Endothelial cell of umbilical vein (primary cell): Measurements from ENCODE around the gene SLIT1. TPM values are rescaled to one million over a fixed set of nuclear protein-coding genes. Genes with fewer than 3 reads are reported as not detected.

Experiments
- BruUV-seq: library from RNA; stranded (reverse); fragments of 400-500 nt; replicated peaks from 2 replicates; lab custom pipeline; 2021; lab: Mats Ljungman, UMichigan
- CTCF ChIA-PET: fragments of 300-600, 350-600 bp; sonication (Branson Sonifier 250); formaldehyde crosslinking; loops from one replicate; lab custom pipeline; 2021; ENCODE audit warnings: antibody characterized with exemption, inconsistent platforms; lab: Charles Lee
- POLR2A ChIA-PET: fragments of 300-600, 350-600 bp; sonication (Branson Sonifier 250); formaldehyde crosslinking; loops from one replicate; lab custom pipeline; 2021; ENCODE audit warnings: antibody characterized with exemption, inconsistent platforms; lab: Charles Lee
- DNase-seq: peaks from one replicate; pipeline ENCODE4 v3.0.0-alpha.2; 2011; ENCODE audit warnings: low read depth, low spot score
- FAIRE-seq: peaks from 2 replicates; lab custom pipeline; 2011; peaks lifted over from hg19 to GRCh38; lab: Jason Lieb, UNC
- H2AFZ ChIP-seq: 2 replicates; pipeline ENCODE4 v1.6.0; 2012; ENCODE audit warnings: low read depth, low read length, control low read depth, inconsistent platforms
- H3K27ac ChIP-seq: 2 replicates; pipeline ENCODE4 v1.5.1; 2011; ENCODE audit warnings: low read depth, mild to moderate bottlenecking, control low read depth, low read length, moderate library complexity; ENCODE audit not compliant: insufficient read depth
- H3K27me3 ChIP-seq, 2 experiments: 2 replicates each; pipeline versions ENCODE4 v1.6.0 to v1.6.1; 2011; ENCODE audit warnings: low read length in 2 of 2, mixed read lengths in 1 of 2; ENCODE audit not compliant: control insufficient read depth in 2 of 2, insufficient read depth in 2 of 2
- H3K36me3 ChIP-seq, 2 experiments: 2 replicates in 1 of 2; 3 replicates in 1 of 2; pipeline ENCODE4 v1.5.1; 2011; ENCODE audit warnings: low read length in 2 of 2, mild to moderate bottlenecking in 1 of 2, moderate library complexity in 1 of 2; ENCODE audit not compliant: control insufficient read depth in 2 of 2, insufficient read depth in 2 of 2; ENCODE audit errors: extremely low read depth in 1 of 2
- H3K4me1 ChIP-seq: 3 replicates; pipeline ENCODE4 v1.5.1; 2011; ENCODE audit warnings: mild to moderate bottlenecking, low read length; ENCODE audit not compliant: control insufficient read depth, insufficient read depth; ENCODE audit errors: extremely low read depth
- H3K4me2 ChIP-seq: 2 replicates; pipeline ENCODE4 v1.6.1; 2011; ENCODE audit warnings: low read length, control low read depth, mixed read lengths; ENCODE audit not compliant: insufficient read depth
- H3K4me3 ChIP-seq, 3 experiments: fragments of 200-600 bp in 1 of 3; sonication (generic), shearing (Covaris generic) in 1 of 3; replicated peaks in 1 of 3; 2 replicates each; pipeline ENCODE4 v1.5.1; 2011 to 2016; ENCODE audit warnings: control low read depth in 3 of 3, low read length in 3 of 3, mild to moderate bottlenecking in 2 of 3, inconsistent platforms in 1 of 3, low read depth in 1 of 3, moderate library complexity in 1 of 3; ENCODE audit not compliant: insufficient read depth in 1 of 3
- H3K79me2 ChIP-seq: 2 replicates; pipeline ENCODE4 v1.6.0; 2012; ENCODE audit warnings: low read length, inconsistent platforms; ENCODE audit not compliant: control insufficient read depth, insufficient read depth
- H3K9ac ChIP-seq: replicated peaks from 2 replicates; pipeline ENCODE3; 2011; ENCODE audit warnings: low read length, control low read depth; ENCODE audit not compliant: insufficient read depth; ENCODE audit errors: extremely low read depth
- H3K9me1 ChIP-seq: replicated peaks from 3 replicates; pipeline ENCODE4 v1.6.0; 2011; ENCODE audit warnings: mild to moderate bottlenecking, low read length; ENCODE audit not compliant: control insufficient read depth, insufficient read depth; ENCODE audit errors: extremely low read depth
- H3K9me3 ChIP-seq: replicated peaks from 2 replicates; pipeline ENCODE4 v1.5.1; 2012; ENCODE audit warnings: low read length, inconsistent platforms; ENCODE audit not compliant: control insufficient read depth, insufficient read depth
- H4K20me1 ChIP-seq: replicated peaks from 2 replicates; pipeline ENCODE3; 2011; ENCODE audit warnings: mild to moderate bottlenecking, low read length; ENCODE audit not compliant: control insufficient read depth, insufficient read depth; ENCODE audit errors: extremely low read depth
- EZH2 ChIP-seq: IDR thresholded peaks from 2 replicates; pipeline ENCODE4 v1.6.1; 2012; ENCODE audit warnings: borderline replicate concordance, low read depth, mild to moderate bottlenecking, moderate library complexity, low read length, inconsistent platforms; ENCODE audit not compliant: severe bottlenecking
- FOS ChIP-seq: IDR thresholded peaks from 2 replicates; pipeline ENCODE4 v1.6.1; 2011; ENCODE audit warnings: mild to moderate bottlenecking, low read length, moderate library complexity, borderline replicate concordance; ENCODE audit not compliant: insufficient read depth
- GATA2 ChIP-seq: IDR thresholded peaks from 2 replicates; pipeline ENCODE4 v1.7.0; 2011; ENCODE audit warnings: low read depth, mild to moderate bottlenecking, moderate library complexity, mixed read lengths, low read length; ENCODE audit not compliant: insufficient read length, insufficient read depth
- JUN ChIP-seq: IDR thresholded peaks from 2 replicates; pipeline ENCODE4 v1.6.1; 2011; ENCODE audit warnings: borderline replicate concordance, low read depth; ENCODE audit not compliant: insufficient read length, insufficient read depth
- MAX ChIP-seq: IDR thresholded peaks from 2 replicates; pipeline ENCODE4 v1.6.1; 2011; ENCODE audit not compliant: insufficient read depth, insufficient read length
- MYC ChIP-seq: IDR thresholded peaks from one replicate; pipeline ENCODE4 v1.6.1; 2011; ENCODE audit warnings: mild to moderate bottlenecking, low read depth, low read length
- POLR2A ChIP-seq: IDR thresholded peaks from 2 replicates; pipeline ENCODE4 v1.6.1; 2012; ENCODE audit warnings: low read depth, mild to moderate bottlenecking, control low read depth, low read length
- POLR2AphosphoS5 ChIP-seq: IDR thresholded peaks from 2 replicates; pipeline ENCODE4 v1.6.1; 2012; ENCODE audit warnings: low read depth, mild to moderate bottlenecking, control low read depth, low read length, moderate library complexity; ENCODE audit not compliant: insufficient read depth
- dilution Hi-C: fragments of 300-500 bp; cut with MboI; formaldehyde crosslinking; loops from one replicate; pipeline ENCODE4 v1.15.0; 2019; ENCODE audit warnings: low sequenced_read_pairs; ENCODE audit not compliant: extremely low pct_ligation_motif_present
- intact Hi-C: fragments of 100-400 bp; cut with micrococcal nuclease; formaldehyde crosslinking; loops from one replicate; pipeline ENCODE4 v1.10.0; 2022
- polyA plus RNA-seq, 4 experiments: library from polyadenylated mRNA; depleted of rRNA in 3 of 4; stranded (reverse) in 3 of 4; unstranded in 1 of 4; fragments of >200 nt; gene quantifications; 2 replicates each; pipeline versions ENCODE4 v1.2.1 to v1.2.3, GENCODE V29; 2011 to 2012; ENCODE audit warnings: missing spikeins in 1 of 4
- total RNA-seq: library from RNA; stranded (reverse); gene quantifications from 2 replicates; pipeline ENCODE4 v1.2.3, GENCODE V29; 2021
- TF ChIP-seq, protein P1 (sequence below), 2 donors: IDR thresholded peaks; 1 replicate in 1 of 2; 2 replicates in 1 of 2; pipeline ENCODE4 v1.5.1; 2011; ENCODE audit warnings: low read length in 2 of 2, mild to moderate bottlenecking in 2 of 2, moderate library complexity in 2 of 2, control low read depth in 1 of 2, inconsistent platforms in 1 of 2, low read depth in 1 of 2; ENCODE audit not compliant: insufficient read depth in 1 of 2; ENCODE audit errors: extremely low read depth in 1 of 2

The SLIT1 gene
- total and polyA plus RNA-seq, 2 donors (not counting 3 experiments of a cell fraction or from before 2014, with no cell fraction given): 0.04 to 0.20 TPM

- Histone ChIP-seq H3K4me1 (no peaks in the 10 kb centered on the region), H3K4me3 (no peak overlapping the region), H3K9ac (no peak overlapping the region), H2AFZ (no peak overlapping the region), H3K79me2 (no peaks in the 10 kb centered on the region), H4K20me1 (no peaks in the 10 kb centered on the region), H3K36me3 (no peaks in the 10 kb centered on the region), H3K4me2 (no peak overlapping the region), H3K27ac (no peak overlapping the region), H3K9me3 (no peaks in the 10 kb centered on the region), H3K9me1 (no peaks in the 10 kb centered on the region), H3K27me3 (peaks cover 8 to 16% of the 10 kb centered on the region in 2 experiments)
- intact Hi-C loops: no loop called here
- TF ChIP-seq MAX (no peak), JUN (no peak), FOS (no peak), MYC (no peak), POLR2A (no peak), POLR2AphosphoS5 (no peak), EZH2 (no peak), GATA2 (no peak)
- TF ChIP-seq, protein P1, sequence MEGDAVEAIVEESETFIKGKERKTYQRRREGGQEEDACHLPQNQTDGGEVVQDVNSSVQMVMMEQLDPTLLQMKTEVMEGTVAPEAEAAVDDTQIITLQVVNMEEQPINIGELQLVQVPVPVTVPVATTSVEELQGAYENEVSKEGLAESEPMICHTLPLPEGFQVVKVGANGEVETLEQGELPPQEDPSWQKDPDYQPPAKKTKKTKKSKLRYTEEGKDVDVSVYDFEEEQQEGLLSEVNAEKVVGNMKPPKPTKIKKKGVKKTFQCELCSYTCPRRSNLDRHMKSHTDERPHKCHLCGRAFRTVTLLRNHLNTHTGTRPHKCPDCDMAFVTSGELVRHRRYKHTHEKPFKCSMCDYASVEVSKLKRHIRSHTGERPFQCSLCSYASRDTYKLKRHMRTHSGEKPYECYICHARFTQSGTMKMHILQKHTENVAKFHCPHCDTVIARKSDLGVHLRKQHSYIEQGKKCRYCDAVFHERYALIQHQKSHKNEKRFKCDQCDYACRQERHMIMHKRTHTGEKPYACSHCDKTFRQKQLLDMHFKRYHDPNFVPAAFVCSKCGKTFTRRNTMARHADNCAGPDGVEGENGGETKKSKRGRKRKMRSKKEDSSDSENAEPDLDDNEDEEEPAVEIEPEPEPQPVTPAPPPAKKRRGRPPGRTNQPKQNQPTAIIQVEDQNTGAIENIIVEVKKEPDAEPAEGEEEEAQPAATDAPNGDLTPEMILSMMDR (IDR thresholded peaks at IDR 0.05; ENCODE audit: extremely low read depth in 1 of 2, insufficient read depth in 1 of 2, low read depth in 1 of 2, low read length in 2 of 2): no peak
- POLR2A ChIA-PET: no interaction called here
- CTCF ChIA-PET: interaction anchor here (1.2 kb wide), 1 partner anchor 77 kb away, joined by 3 read pairs; no protein-coding TSS in a partner anchor
- FAIRE-seq (no peak), DNase-seq (no peak)
- BruUV-seq: no TSS peak
- dilution Hi-C loops: no loop called here
Measured at GRCh38 chr10:97135464-97135863, 50.3 kb downstream of the SLIT1 start.
